TTC549 (cell line): ENCODE measurements around the gene COL15A1.

Source experiments
- FAIRE-seq: peaks from 2 replicates; lab custom pipeline; 2012; peaks lifted over from hg19 to GRCh38; lab: Jason Lieb, UNC

Gene COL15A1

GRCh38 chr9:99112750-99113413 lies 169.2 kb downstream of the COL15A1 start:
- no peak for FAIRE-seq

GRCh38 chr9:99113414-99114048 lies 169.8 kb downstream of the COL15A1 start:
- FAIRE-seq: no peak

GRCh38 chr9:99114049-99114440 lies 170.3 kb downstream of the COL15A1 start:
- no peak for FAIRE-seq

GRCh38 chr9:99114846-99115500 lies 171.3 kb downstream of the COL15A1 start:
- no peak for FAIRE-seq

GRCh38 chr9:99116003-99116411 lies 172.3 kb downstream of the COL15A1 start:
- FAIRE-seq: no peak

GRCh38 chr9:99118782-99119466 lies 175.2 kb downstream of the COL15A1 start:
- FAIRE-seq: no peak

GRCh38 chr9:99119976-99120655 lies 176.4 kb downstream of the COL15A1 start:
- FAIRE-seq: no peak
